Measurements from ENCODE around the gene IP6K3.
A peak's percentile ranks its signal among the peaks of the same experiment; 100 is the strongest.

The IP6K3 gene

GRCh38 chr6:33759887-33760629, 13.4 kb upstream of the IP6K3 start:
- DNase-seq (ENCODE audit: low read depth, low spot score) = no peak

- DNase-seq (ENCODE audit: low read depth, low spot score) = no peak
Measured at GRCh38 chr6:33758815-33759216, 12.1 kb upstream of the IP6K3 start.

DNA sequence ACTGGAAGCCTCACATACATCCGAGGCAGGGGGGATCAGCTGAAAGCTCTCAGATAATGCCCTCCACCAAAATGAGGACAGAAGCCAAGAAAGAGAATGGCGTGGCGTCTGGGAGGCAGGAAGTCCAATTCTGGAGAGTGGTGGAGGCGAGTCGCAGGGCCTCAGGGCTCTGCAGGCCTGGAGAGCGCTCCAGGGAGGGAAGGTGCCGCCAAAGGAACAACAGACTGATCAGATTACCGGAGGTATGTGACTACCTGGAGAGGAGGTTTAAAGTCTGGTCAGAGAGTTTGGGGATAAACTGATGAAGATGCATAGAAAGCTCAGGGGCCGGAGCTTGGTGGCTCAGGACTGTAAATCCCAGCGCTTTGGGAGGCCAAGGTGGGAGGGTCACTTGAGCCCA, 11.2 kb upstream of the IP6K3 start:
- no peak for DNase-seq (ENCODE audit: low read depth, low spot score)

DNA sequence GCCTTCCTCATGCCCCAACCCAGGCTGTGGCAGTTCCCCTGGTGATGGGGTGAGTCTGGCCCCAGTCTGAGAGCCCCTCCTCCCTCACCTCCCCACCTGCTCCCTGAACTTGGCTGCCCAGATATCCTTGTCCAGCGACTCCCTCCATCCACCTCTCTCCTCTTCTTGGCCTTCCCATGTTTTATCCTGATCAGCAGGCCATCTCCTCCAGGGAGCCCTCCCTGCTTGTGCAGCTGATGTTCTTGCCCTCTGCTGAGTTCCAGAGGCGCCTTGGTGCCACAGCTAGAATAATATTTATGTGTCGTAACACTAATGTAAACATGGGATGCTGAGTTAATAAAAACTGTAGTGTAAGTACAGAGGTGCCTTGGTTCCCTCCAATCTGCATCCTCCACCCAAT, 10.4 kb upstream of the IP6K3 start:
- no peak for DNase-seq (ENCODE audit: low read depth, low spot score)

GRCh38 chr6:33756211-33756954, 9.7 kb upstream of the IP6K3 start:
- DNase-seq (ENCODE audit: low read depth, low spot score) = no peak

DNA sequence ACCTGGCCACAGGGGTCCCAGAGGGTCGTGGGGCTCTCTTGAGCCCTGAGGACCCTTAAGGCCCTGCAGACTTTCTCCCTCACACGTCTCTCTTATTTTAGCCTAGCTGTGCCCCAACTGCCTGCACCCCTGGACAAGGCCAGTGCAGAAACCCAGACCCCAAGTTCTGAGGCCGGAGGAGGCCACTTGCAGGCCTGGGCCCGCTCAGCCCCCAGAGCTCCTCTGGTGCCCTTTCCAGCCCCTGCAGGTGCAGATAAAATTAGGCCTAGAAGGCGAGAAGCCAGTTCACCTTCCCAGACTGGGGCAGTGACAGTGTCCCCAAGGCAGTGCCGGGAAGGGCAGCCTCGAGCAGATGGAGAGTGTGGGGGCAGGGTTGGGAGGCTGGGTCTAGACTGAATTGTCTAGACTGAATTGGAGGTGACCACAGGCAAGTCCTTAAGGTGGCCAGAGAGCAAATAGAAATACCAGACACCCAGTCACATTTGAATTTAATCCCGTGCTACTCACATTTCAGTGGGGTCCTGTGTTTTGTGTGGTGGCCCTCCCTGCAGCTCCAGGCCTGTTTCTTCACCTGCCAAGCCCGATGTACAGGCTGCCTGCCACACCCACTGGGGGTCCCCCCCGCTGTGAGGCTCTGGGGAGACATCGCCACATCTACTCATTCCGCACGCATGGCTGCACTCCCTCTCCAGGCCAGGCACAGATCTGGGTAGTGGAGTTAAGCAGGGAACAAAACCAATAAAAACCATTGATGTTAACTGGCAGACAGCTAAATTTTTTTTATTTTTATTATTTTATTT, 8.6 kb upstream of the IP6K3 start:
- no peak for DNase-seq (ENCODE audit: low read depth, low spot score)

DNA sequence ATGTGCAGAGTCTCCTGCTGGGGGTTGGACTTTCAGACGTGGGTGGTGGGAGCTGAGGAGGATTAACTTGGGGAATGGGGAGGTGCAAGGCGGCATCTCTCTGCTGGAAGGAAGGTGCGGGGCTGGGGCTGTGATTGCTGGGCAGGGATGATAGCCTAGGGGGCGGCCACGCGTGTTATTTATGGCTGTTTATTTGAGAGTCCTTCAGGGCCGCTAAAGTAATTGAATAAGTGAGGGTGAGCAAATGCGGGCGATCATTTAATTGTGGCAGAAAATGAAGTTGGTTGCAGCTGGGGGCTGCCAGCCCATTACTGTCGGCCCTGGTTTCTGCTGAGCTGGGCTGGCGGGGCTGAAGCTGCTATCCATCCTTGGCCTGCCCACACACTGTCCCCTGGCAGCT, 7.5 kb upstream of the IP6K3 start:
- DNase-seq (ENCODE audit: low read depth, low spot score) = no peak

DNA sequence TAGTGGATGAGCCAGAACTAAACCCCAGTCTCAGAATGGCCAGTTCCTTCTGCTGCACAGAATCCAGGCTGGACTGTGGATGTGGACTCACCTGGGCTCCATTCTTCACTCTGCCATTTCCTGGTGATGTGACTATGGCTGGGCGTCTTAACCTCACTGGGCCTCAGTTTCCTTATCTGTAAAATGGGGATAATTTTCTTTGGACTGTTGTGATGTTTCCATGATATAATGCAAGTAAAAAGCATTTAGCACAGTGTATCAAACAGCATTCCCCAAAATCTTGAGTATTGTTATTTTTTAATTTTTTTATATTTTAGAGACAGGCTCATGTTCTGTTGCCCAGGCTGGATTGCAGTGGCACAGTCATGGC, 5.9 kb upstream of the IP6K3 start:
- no peak for DNase-seq (ENCODE audit: low read depth, low spot score)

GRCh38 chr6:33751771-33752645, 5.3 kb upstream of the IP6K3 start:
- DNase-seq (ENCODE audit: low read depth, low spot score) = no peak

- no peak for DNase-seq (ENCODE audit: low read depth, low spot score)
Measured at GRCh38 chr6:33750244-33750991, 3.7 kb upstream of the IP6K3 start.

DNA sequence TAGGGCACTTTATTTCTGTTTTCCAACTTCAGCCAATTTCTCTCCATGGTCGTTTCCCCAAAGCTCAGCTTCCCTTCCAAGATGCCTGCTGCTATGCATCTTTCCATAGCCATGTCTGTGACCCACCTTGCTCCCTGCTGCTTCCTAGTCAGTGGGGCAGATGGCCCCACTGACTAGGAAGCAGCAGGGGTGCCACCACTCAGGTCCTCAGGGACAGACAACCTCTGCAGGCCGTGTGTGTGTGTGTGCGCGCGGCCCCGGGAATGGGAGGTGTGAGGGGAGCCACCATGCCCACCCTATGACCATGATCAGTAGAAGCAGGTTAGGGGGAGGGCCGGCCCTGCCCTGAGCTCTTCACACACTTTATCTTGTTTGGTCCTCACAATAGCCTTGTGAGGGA, 2.7 kb upstream of the IP6K3 start:
- DNase-seq (ENCODE audit: low read depth, low spot score) = no peak

DNA sequence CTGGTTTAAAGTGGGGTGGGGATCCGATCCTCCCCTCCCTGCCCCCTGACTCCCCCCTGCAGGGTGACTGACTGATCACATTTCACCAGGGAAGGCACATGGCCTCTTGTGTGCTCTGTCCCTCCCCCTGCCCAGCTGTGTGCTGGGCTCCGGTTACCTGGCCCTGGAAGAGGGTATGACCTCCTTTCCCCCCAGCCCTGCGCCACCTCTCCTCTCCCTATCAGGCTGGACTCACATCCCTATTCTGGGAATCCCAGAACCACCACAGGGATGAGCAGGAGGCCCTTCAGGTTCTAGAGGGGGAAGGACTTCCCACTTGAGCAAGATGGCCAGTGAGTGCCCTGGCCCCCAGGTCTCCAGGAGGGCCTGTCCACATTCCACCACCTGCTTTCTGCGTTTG, 2.1 kb upstream of the IP6K3 start:
- no peak for DNase-seq (ENCODE audit: low read depth, low spot score)

DNA sequence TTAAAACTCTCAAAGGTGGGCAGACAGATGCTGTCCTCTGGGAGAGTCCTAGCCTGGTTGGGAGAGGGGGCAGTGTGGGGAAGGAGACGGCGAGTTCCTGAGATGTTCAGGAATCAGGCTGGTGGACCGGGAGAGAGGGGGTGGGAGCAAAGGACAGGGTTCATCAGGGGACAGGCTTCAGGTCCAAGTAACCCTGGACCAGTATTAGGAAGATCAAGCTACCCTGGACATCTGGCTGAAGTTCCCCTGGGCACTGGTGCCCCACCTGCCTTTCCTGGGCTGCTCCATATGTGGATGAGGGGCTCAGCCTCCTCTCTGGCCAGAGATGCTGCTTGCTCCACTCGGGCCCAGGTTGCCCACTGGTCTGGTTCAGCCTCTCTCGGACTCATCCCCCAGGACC, 1.1 kb upstream of the IP6K3 start:
- no peak for DNase-seq (ENCODE audit: low read depth, low spot score)

GRCh38 chr6:33746036-33746600, 587 bp downstream of the IP6K3 start:
- DNase-seq (ENCODE audit: low read depth, low spot score) = peak; percentile 53

GRCh38 chr6:33745548-33745947, 1.2 kb downstream of the IP6K3 start:
- DNase-seq (ENCODE audit: low read depth, low spot score) = no peak

- no peak for DNase-seq (ENCODE audit: low read depth, low spot score)
Measured at GRCh38 chr6:33744895-33745546, 1.7 kb downstream of the IP6K3 start.

DNA sequence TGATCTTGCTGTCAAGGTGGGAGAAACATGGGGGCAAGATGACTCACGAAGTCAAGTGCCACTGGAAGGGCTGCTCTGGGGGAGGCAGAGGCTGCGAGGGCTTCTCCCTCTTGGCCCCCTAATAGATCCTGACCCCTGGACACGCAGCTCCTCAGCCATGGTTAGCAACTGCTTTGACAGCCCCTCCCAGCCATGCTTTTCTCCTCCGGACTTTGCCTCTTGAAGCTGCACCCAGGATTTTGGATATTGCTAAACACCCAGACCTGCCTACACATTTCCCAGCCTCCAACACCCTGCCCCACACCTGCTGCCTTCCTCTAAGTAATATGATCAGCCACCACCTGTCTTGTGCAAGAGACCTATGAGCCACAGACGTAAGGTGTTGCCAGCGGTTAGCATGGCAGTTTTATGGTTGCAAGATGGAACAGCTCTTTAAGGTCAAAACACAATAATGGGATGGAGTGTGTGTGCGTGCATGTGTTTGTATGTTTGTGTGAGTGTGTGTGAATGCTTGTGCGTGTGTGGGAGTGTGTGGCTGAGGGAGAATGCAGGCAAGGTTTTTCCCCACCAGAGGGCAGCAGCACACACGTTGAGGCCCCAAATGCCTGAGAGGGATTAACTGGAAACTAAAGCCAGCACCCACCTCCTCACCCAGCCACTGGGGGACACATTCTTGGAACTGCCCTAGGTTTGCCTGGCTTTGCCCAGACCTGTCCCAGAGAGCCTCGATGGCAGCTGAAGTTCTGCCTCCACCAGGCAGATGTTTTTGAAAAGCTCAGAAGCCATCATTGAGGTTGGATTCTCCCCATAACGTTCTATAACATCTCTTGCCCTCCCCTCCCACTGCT, 2.5 kb downstream of the IP6K3 start:
- DNase-seq (ENCODE audit: low read depth, low spot score) = no peak

DNA sequence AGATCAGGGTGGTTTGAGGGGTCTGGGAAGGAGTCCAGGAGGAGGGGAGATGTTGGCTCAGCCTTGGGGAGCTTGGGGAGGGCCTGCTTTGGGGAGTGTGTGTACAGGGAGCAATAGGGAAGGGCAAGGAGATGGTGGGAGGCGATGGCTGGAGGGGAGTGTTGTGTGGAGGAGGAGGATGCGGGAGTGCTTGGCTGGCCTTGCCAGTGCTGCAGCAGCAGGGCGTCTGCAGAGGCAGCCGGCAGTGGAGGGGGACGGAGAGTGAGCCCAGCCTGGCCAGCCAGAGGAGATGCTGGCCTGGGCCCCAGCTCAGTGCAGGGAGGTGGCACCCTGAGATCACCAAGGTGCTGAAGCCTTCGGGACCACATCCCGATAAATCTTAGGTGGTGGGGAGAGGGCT, 3.9 kb downstream of the IP6K3 start:
- DNase-seq (ENCODE audit: low read depth, low spot score) = no peak

- DNase-seq (ENCODE audit: low read depth, low spot score) = no peak
Measured at GRCh38 chr6:33742092-33742491, 4.6 kb downstream of the IP6K3 start.
